ENCODE results near the gene ANK3. TPM values are rescaled to one million over a fixed set of nuclear protein-coding genes. Genes with fewer than 3 reads are reported as not detected.

Gene ANK3
- total and polyA plus RNA-seq, 2 experiments from 2014 or later = 26.2 to 49.0 TPM

DNA sequence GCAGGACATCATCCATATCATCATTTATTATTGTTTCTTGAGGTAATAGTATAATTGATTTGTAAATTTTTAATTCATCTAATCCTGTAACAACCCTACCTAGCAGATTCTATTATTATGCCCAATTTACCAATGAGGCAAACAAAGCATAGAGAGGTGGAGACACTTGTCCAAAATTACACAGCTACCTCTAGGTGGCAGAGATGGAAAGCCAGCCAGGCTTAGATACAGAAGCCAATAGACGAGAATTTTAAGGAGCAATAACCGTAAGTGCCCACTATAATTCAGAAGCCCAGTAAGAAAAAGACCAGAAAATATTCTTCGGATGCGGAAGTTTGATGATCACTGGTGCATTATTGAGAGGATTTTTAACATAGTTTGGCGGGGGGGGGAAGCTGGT lies 54.0 kb downstream of the ANK3 start:
- WGBS (ENCODE audit: low lambda C conversion rate, missing lambda C conversion rate) = 84% methylated on average over 5 of the region's 5 CpGs
- Histone ChIP-seq H3K9me3 (ENCODE audit: low read depth) (no peaks in the 10 kb centered on the region), H3K4me2 (no peak overlapping the region), H3K27ac (no peak overlapping the region), H3K9me2 (replicated peaks; ENCODE audit: insufficient read depth) (no peaks in the 10 kb centered on the region), H3K79me2 (no peaks in the 10 kb centered on the region), H2AFZ (no peak overlapping the region), H3K4me3 (no peak overlapping the region), H4K20me1 (ENCODE audit: insufficient read depth, poor library complexity, severe bottlenecking) (no peaks in the 10 kb centered on the region), H3K36me3 (replicated peaks; ENCODE audit: insufficient read depth, low read depth) (no peaks in the 10 kb centered on the region), H3K27me3 (no peaks in the 10 kb centered on the region), H3K4me1 (ENCODE audit: insufficient read depth) (no peaks in the 10 kb centered on the region)
- no peak for TF ChIP-seq CTCF (IDR thresholded peaks at IDR 0.05; ENCODE audit: poor library complexity)
- TF ChIP-seq EZH2 (IDR thresholded peaks at IDR 0.05; ENCODE audit: borderline replicate concordance) = no peak
- no peak for TF ChIP-seq EZH2phosphoT487 (IDR thresholded peaks at IDR 0.05; ENCODE audit: low read depth, severe bottlenecking, unreplicated experiment)
- no peak for DNase-seq (ENCODE audit: low spot score)

DNA sequence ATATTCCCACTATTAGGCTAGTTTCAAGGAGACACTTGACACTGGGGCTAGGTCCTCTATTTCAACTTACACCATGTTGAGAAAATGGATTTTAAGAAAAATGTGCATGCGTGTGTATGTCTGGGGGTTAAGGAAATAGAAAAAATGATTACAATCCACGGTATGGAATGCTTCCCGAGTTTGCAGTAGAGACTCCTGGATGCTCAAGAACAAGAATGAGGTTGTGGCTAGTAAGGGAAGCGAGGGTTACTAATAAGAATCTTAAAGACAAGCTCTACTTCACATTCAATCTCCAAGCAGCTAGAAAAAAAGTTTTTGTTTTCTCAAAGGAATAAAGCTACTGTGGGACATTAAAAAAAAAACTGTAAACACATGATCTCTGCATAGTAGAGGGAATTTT lies 54.7 kb downstream of the ANK3 start:
- Histone ChIP-seq H3K4me2 (no peak overlapping the region), H3K79me2 (no peaks in the 10 kb centered on the region), H3K27ac (no peak overlapping the region), H3K36me3 (replicated peaks; ENCODE audit: insufficient read depth, low read depth) (no peaks in the 10 kb centered on the region), H2AFZ (no peak overlapping the region), H4K20me1 (ENCODE audit: insufficient read depth, poor library complexity, severe bottlenecking) (no peaks in the 10 kb centered on the region), H3K4me3 (no peak overlapping the region), H3K9me2 (replicated peaks; ENCODE audit: insufficient read depth) (no peaks in the 10 kb centered on the region), H3K9me3 (ENCODE audit: low read depth) (no peaks in the 10 kb centered on the region), H3K27me3 (no peaks in the 10 kb centered on the region), H3K4me1 (ENCODE audit: insufficient read depth) (no peaks in the 10 kb centered on the region)
- WGBS (ENCODE audit: low lambda C conversion rate, missing lambda C conversion rate) = 67% methylated on average over 4 of the region's 4 CpGs
- TF ChIP-seq EZH2phosphoT487 (IDR thresholded peaks at IDR 0.05; ENCODE audit: low read depth, severe bottlenecking, unreplicated experiment) (no peak), CTCF (IDR thresholded peaks at IDR 0.05; ENCODE audit: poor library complexity) (no peak), EZH2 (IDR thresholded peaks at IDR 0.05; ENCODE audit: borderline replicate concordance) (no peak)
- DNase-seq (ENCODE audit: low spot score) = no peak

DNA sequence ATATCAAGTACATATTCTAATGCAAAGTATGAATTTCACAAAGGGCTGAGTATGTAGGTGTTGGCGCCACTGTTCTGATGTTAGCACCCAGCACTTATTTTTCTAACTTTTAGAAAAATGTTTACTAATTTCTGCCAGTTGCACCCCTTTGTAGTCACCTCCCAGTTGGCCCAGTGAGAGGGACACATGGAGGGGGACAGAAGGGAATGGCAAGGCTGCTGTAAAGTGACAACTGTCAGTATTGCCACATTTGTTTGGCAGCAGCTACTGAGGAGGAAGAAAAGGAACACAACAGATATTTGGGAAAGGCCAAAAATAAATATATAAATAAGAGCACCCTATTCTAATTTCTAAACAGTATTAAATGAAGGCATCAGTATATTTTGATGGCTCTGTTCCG lies 57.3 kb downstream of the ANK3 start:
- no peaks in the 10 kb centered on the region for H3K4me1 ChIP-seq (ENCODE audit: insufficient read depth)
- 69% methylated on average over 2 of the region's 2 CpGs for WGBS (ENCODE audit: low lambda C conversion rate, missing lambda C conversion rate)

More for the DNA sequence above, 57.3 kb downstream of the ANK3 start:
- Histone ChIP-seq H3K27ac (no peak overlapping the region), H3K36me3 (replicated peaks; ENCODE audit: insufficient read depth, low read depth) (no peaks in the 10 kb centered on the region), H2AFZ (no peak overlapping the region), H4K20me1 (ENCODE audit: insufficient read depth, poor library complexity, severe bottlenecking) (no peaks in the 10 kb centered on the region), H3K9me2 (replicated peaks; ENCODE audit: insufficient read depth) (no peaks in the 10 kb centered on the region), H3K4me3 (no peak overlapping the region), H3K27me3 (no peaks in the 10 kb centered on the region), H3K4me2 (no peak overlapping the region), H3K9me3 (ENCODE audit: low read depth) (no peaks in the 10 kb centered on the region), H3K79me2 (no peaks in the 10 kb centered on the region)
- no peak for DNase-seq (ENCODE audit: low spot score)
- TF ChIP-seq EZH2 (IDR thresholded peaks at IDR 0.05; ENCODE audit: borderline replicate concordance) = no peak
- TF ChIP-seq EZH2phosphoT487 (IDR thresholded peaks at IDR 0.05; ENCODE audit: low read depth, severe bottlenecking, unreplicated experiment) = no peak
- TF ChIP-seq CTCF (IDR thresholded peaks at IDR 0.05; ENCODE audit: poor library complexity) = no peak
